B cell (primary cell): Measurements from ENCODE around the gene NTRK3. TPM values are rescaled to one million over a fixed set of nuclear protein-coding genes. Genes with fewer than 3 reads are reported as not detected.

Experiments
- ATAC-seq: fragments of 200-7000 bp; cut with Tn5 transposase; one replicate; pipeline ENCODE4 v1.10.0; 2021; ENCODE audit warnings: low read depth, mild to moderate bottlenecking, moderate number of reproducible peaks, moderate library complexity
- CTCF ChIA-PET: fragments of 350-600 bp; sonication (Branson Sonifier 250); formaldehyde crosslinking; loops from one replicate; lab custom pipeline; 2021; ENCODE audit warnings: antibody characterized with exemption, inconsistent platforms; lab: Charles Lee
- POLR2A ChIA-PET: fragments of 350-600 bp; sonication (Branson Sonifier 250); formaldehyde crosslinking; loops from one replicate; lab custom pipeline; 2021; ENCODE audit warnings: antibody characterized with exemption; lab: Charles Lee
- DNase-seq: peaks from one replicate; pipeline ENCODE4 v3.0.0; 2013
- H2AFZ ChIP-seq: 2 replicates; pipeline ENCODE4 v1.6.1; 2012; ENCODE audit warnings: mild to moderate bottlenecking, low read depth, low read length; ENCODE audit not compliant: insufficient read depth, poor library complexity, severe bottlenecking
- H3K27ac ChIP-seq, 2 donors: 1 replicate in 1 of 2; 2 replicates in 1 of 2; pipeline ENCODE4 v1.5.1; 2012 to 2013; ENCODE audit warnings: low read length in 2 of 2, mild to moderate bottlenecking in 2 of 2, moderate library complexity in 1 of 2
- H3K27me3 ChIP-seq, 4 experiments: fragments of 200-600 bp in 1 of 4; sonication (generic) in 1 of 4; replicated peaks in 1 of 4; 1 replicate in 2 of 4; 2 replicates in 2 of 4; pipeline versions ENCODE4 v1.6.1 to v1.7.0; 2013 to 2016; ENCODE audit warnings: low read length in 3 of 4, mild to moderate bottlenecking in 2 of 4, mixed read lengths in 1 of 4, moderate library complexity in 1 of 4; ENCODE audit not compliant: insufficient read depth in 4 of 4, control insufficient read depth in 3 of 4; ENCODE audit errors: control extremely low read depth in 1 of 4
- H3K36me3 ChIP-seq, 2 experiments: replicated peaks in 1 of 2; 1 replicate in 1 of 2; 2 replicates in 1 of 2; pipeline versions ENCODE4 v1.6.1 to v1.7.1; 2013; ENCODE audit warnings: low read length in 1 of 2; ENCODE audit not compliant: insufficient read depth in 2 of 2, control insufficient read depth in 1 of 2; ENCODE audit errors: control extremely low read depth in 1 of 2, extremely low read depth in 1 of 2
- H3K4me1 ChIP-seq, 2 donors: fragments of 200-600 bp in 1 of 2; sonication (generic) in 1 of 2; 1 replicate in 1 of 2; 2 replicates in 1 of 2; pipeline versions ENCODE4 v1.5.1 to v1.6.1; 2013 to 2017; ENCODE audit warnings: low read length in 2 of 2; ENCODE audit not compliant: control insufficient read depth in 2 of 2, insufficient read depth in 2 of 2
- H3K4me2 ChIP-seq: replicated peaks from 2 replicates; pipeline ENCODE3; 2012; ENCODE audit warnings: mild to moderate bottlenecking, low read depth, low read length; ENCODE audit not compliant: poor library complexity, severe bottlenecking
- H3K4me3 ChIP-seq, 5 experiments: fragments of 200-600 bp in 1 of 5; sonication (generic) in 1 of 5; 1 replicate in 3 of 5; 2 replicates in 2 of 5; pipeline versions ENCODE4 v1.5.1 to v1.7.0; 2011 to 2016; ENCODE audit warnings: low read length in 4 of 5, mild to moderate bottlenecking in 4 of 5, low read depth in 2 of 5, control low read depth in 1 of 5, moderate library complexity in 1 of 5; ENCODE audit not compliant: insufficient read depth in 1 of 5; ENCODE audit errors: control extremely low read depth in 1 of 5, extremely low read depth in 1 of 5
- H3K79me2 ChIP-seq: fragments of 200-600 bp; sonication (generic); one replicate; pipeline ENCODE4 v1.6.0; 2016; ENCODE audit warnings: low read length; ENCODE audit not compliant: control insufficient read depth, insufficient read depth
- H3K9ac ChIP-seq: fragments of 200-600 bp; sonication (generic); 2 replicates; pipeline ENCODE4 v1.6.1; 2017; ENCODE audit warnings: mild to moderate bottlenecking, low read length, moderate library complexity
- H3K9me3 ChIP-seq, 3 donors: one replicate each; pipeline versions ENCODE4 v1.6.1 to v1.7.1; 2013; ENCODE audit warnings: low read length in 2 of 3; ENCODE audit not compliant: control insufficient read depth in 2 of 3, insufficient read depth in 1 of 3; ENCODE audit errors: control extremely low read depth in 1 of 3
- H4K20me1 ChIP-seq: 2 replicates; pipeline ENCODE4 v1.6.0; 2012; ENCODE audit warnings: mild to moderate bottlenecking, low read length; ENCODE audit not compliant: insufficient read depth, control insufficient read depth, poor library complexity, severe bottlenecking
- H3K27ac Mint-ChIP-seq: one replicate; pipeline ENCODE4 v1.8.0; 2021; ENCODE audit warnings: mixed read lengths
- H3K27me3 Mint-ChIP-seq: one replicate; pipeline ENCODE4 v1.8.0; 2021; ENCODE audit warnings: mixed read lengths
- H3K4me1 Mint-ChIP-seq: one replicate; pipeline ENCODE4 v1.8.0; 2021; ENCODE audit warnings: mixed read lengths
- H3K4me3 Mint-ChIP-seq: one replicate; pipeline ENCODE4 v1.8.0; 2021; ENCODE audit warnings: mixed read lengths
- H3K9me3 Mint-ChIP-seq: one replicate; pipeline ENCODE4 v1.8.0; 2022; ENCODE audit warnings: mixed read lengths; ENCODE audit not compliant: insufficient read depth
- CTCF ChIP-seq: fragments of 200-600 bp; IDR thresholded peaks from one replicate; pipeline ENCODE4 v1.8.0; 2022; ENCODE audit warnings: antibody characterized with exemption, mild to moderate bottlenecking
- EZH2 ChIP-seq: IDR thresholded peaks from 2 replicates; pipeline ENCODE4 v1.6.1; 2012; ENCODE audit warnings: borderline replicate concordance, low read depth, mild to moderate bottlenecking, moderate library complexity, low read length; ENCODE audit not compliant: insufficient read depth, poor library complexity, severe bottlenecking
- WGBS: methylation state at CpG from one replicate; pipeline ENCODE4 v1.1.5; 2013; ENCODE audit warnings: missing lambda C conversion rate; ENCODE audit not compliant: insufficient coverage; 5-methylcytosine and 5-hydroxymethylcytosine counted together
- intact Hi-C: fragments of 100-400 bp; cut with micrococcal nuclease; formaldehyde crosslinking; loops from one replicate; pipeline ENCODE4 v1.10.0; 2022
- polyA plus RNA-seq: library from polyadenylated mRNA; depleted of rRNA; stranded (reverse); fragments of >200 nt; gene quantifications from 2 replicates; pipeline ENCODE4 v1.2.3, GENCODE V29; 2012
- total RNA-seq, 2 donors: library from RNA; stranded (reverse); fragments of 120-200 nt in 1 of 2; gene quantifications; 1 replicate in 1 of 2; 2 replicates in 1 of 2; pipeline versions ENCODE4 v1.2.3 to v1.2.4, GENCODE V29; 2013 to 2022

Gene NTRK3
- total and polyA plus RNA-seq, 2 donors (not counting 1 experiment from before 2014, with no cell fraction given), result not detected

GRCh38 chr15:88118035-88118434 lies 138.5 kb downstream of the NTRK3 start:
- ChIA-PET CTCF (no interaction called here), POLR2A (no interaction called here)
- H3K9me3 Mint-ChIP-seq, result no peaks in the 10 kb centered on the region
- Histone ChIP-seq H3K9ac (no peak overlapping the region), H3K4me1 (no peaks in the 10 kb centered on the region), H3K4me2 (no peak overlapping the region), H3K9me3 (no peaks in the 10 kb centered on the region), H3K27ac (no peak overlapping the region), H2AFZ (no peak overlapping the region), H3K4me3 (no peak overlapping the region), H3K36me3 (no peaks in the 10 kb centered on the region), H3K27me3 (no peaks in the 10 kb centered on the region), H4K20me1 (no peaks in the 10 kb centered on the region), H3K79me2 (no peaks in the 10 kb centered on the region)
- TF ChIP-seq CTCF, result no peak
- TF ChIP-seq EZH2, result no peak
- ATAC-seq, result no peak
- peaks cover 4% of the 10 kb centered on the region for H3K27me3 Mint-ChIP-seq
- no peak overlapping the region for H3K27ac Mint-ChIP-seq
- intact Hi-C loops, result no loop called here
- DNase-seq, result no peak
- WGBS, result 100% methylated on average over 1 of the region's 6 CpGs
- no peaks in the 10 kb centered on the region for H3K4me1 Mint-ChIP-seq
- no peak overlapping the region for H3K4me3 Mint-ChIP-seq

GRCh38 chr15:88115486-88116152 lies 140.9 kb downstream of the NTRK3 start:
- ATAC-seq (no peak), DNase-seq (no peak)
- Mint-ChIP-seq H3K27ac (no peak overlapping the region), H3K27me3 (peaks cover 4% of the 10 kb centered on the region), H3K9me3 (no peaks in the 10 kb centered on the region), H3K4me1 (no peaks in the 10 kb centered on the region), H3K4me3 (no peak overlapping the region)
- H3K79me2 ChIP-seq, result no peaks in the 10 kb centered on the region
- TF ChIP-seq CTCF (no peak), EZH2 (no peak)
- no peak overlapping the region for H3K4me3 ChIP-seq
- CTCF ChIA-PET, result no interaction called here
- H2AFZ ChIP-seq, result no peak overlapping the region
- no peaks in the 10 kb centered on the region for H4K20me1 ChIP-seq
- no peak overlapping the region for H3K9ac ChIP-seq
- intact Hi-C loops, result no loop called here
- peaks cover 0 to 8% (median 0%) of the 10 kb centered on the region in 3 donors for H3K9me3 ChIP-seq
- H3K27ac ChIP-seq, result no peak overlapping the region
- POLR2A ChIA-PET, result no interaction called here
- no peaks in the 10 kb centered on the region for H3K4me1 ChIP-seq
- no peaks in the 10 kb centered on the region for H3K27me3 ChIP-seq
- no peak overlapping the region for H3K4me2 ChIP-seq
- H3K36me3 ChIP-seq, result no peaks in the 10 kb centered on the region
- 82% methylated on average over 6 of the region's 12 CpGs for WGBS
